GM18907 (cell line): Measurements from ENCODE around the gene RBM8A.
A peak's percentile ranks its signal among the peaks of the same experiment; 100 is the strongest.

Source experiments
- ATAC-seq: cut with Tn5 transposase; IDR thresholded peaks from one replicate; pipeline ENCODE4 v1.9.1; 2021; ENCODE audit warnings: mild to moderate bottlenecking, moderate library complexity; ENCODE audit not compliant: unreplicated experiment

RBM8A gene

GRCh38 chr1:145884675-145885074 lies 42.6 kb downstream of the RBM8A start:
- no peak for ATAC-seq

GRCh38 chr1:145879775-145880174 lies 47.5 kb downstream of the RBM8A start:
- ATAC-seq = no peak

GRCh38 chr1:145878724-145879123 lies 48.6 kb downstream of the RBM8A start:
- no peak for ATAC-seq

GRCh38 chr1:145877923-145878486 lies 49.3 kb downstream of the RBM8A start:
- no peak for ATAC-seq

- ATAC-seq = no peak
Measured at GRCh38 chr1:145874646-145875045, 52.6 kb downstream of the RBM8A start.

GRCh38 chr1:145871994-145872924 lies 55.0 kb downstream of the RBM8A start:
- peak; percentile 56 for ATAC-seq
